Osteoblast (primary cell): ENCODE data around the gene SLC25A20. TPM values are rescaled to one million over a fixed set of nuclear protein-coding genes. Genes with fewer than 3 reads are reported as not detected.

Source experiments
- DNase-seq: peaks from one replicate; pipeline ENCODE4 v3.0.0; 2011; ENCODE audit warnings: low spot score, mixed read lengths; ENCODE audit not compliant: insufficient read length; ENCODE audit errors: missing footprints
- H2AFZ ChIP-seq: 2 replicates; pipeline ENCODE4 v1.6.0; 2011; ENCODE audit warnings: mild to moderate bottlenecking, low read length
- H3K27ac ChIP-seq: 2 replicates; pipeline ENCODE4 v1.5.1; 2011; ENCODE audit warnings: mild to moderate bottlenecking, low read depth, low read length, moderate library complexity
- H3K27me3 ChIP-seq: 2 replicates; pipeline ENCODE4 v1.6.0; 2012; ENCODE audit warnings: mild to moderate bottlenecking, control low read depth, inconsistent platforms, low read length, moderate library complexity; ENCODE audit not compliant: insufficient read depth
- H3K36me3 ChIP-seq: 2 replicates; pipeline ENCODE4 v1.5.1; 2011; ENCODE audit warnings: mild to moderate bottlenecking, low read length, control low read depth, moderate library complexity; ENCODE audit not compliant: insufficient read depth
- H3K4me1 ChIP-seq: 2 replicates; pipeline ENCODE4 v1.5.1; 2011; ENCODE audit warnings: mild to moderate bottlenecking, low read length, control low read depth, moderate library complexity; ENCODE audit not compliant: insufficient read depth
- H3K4me2 ChIP-seq: 2 replicates; pipeline ENCODE4 v1.6.0; 2011; ENCODE audit warnings: mild to moderate bottlenecking, low read length; ENCODE audit not compliant: insufficient read depth
- H3K4me3 ChIP-seq: fragments of 200-600 bp; sonication (generic); 3 replicates; pipeline ENCODE4 v1.5.1; 2012; ENCODE audit warnings: mild to moderate bottlenecking, low read length, inconsistent platforms; ENCODE audit not compliant: insufficient read depth
- H3K79me2 ChIP-seq: 2 replicates; pipeline ENCODE4 v1.6.0; 2012; ENCODE audit warnings: mild to moderate bottlenecking, low read length, control low read depth, inconsistent platforms; ENCODE audit not compliant: insufficient read depth
- H3K9me3 ChIP-seq: 2 replicates; pipeline ENCODE4 v1.5.1; 2011; ENCODE audit warnings: low read depth, low read length, control low read depth
- H4K20me1 ChIP-seq: 2 replicates; pipeline ENCODE4 v1.6.0; 2012; ENCODE audit warnings: mild to moderate bottlenecking, low read length, control low read depth; ENCODE audit not compliant: insufficient read depth
- CTCF ChIP-seq: IDR thresholded peaks from 2 replicates; pipeline ENCODE4 v1.5.1; 2011; ENCODE audit warnings: mild to moderate bottlenecking, low read depth, low read length, moderate library complexity; ENCODE audit errors: extremely low read depth
- total RNA-seq: library from RNA; depleted of rRNA; stranded (reverse); fragments of >200 nt; gene quantifications from 2 replicates; pipeline ENCODE4 v1.2.3, GENCODE V29; 2012

Gene SLC25A20
- total RNA-seq, 1 donor, result 11.9 TPM

- no peak for TF ChIP-seq CTCF
- Histone ChIP-seq H3K4me2 (no peak overlapping the region), H2AFZ (no peak overlapping the region), H3K36me3 (peaks cover 4% of the 10 kb centered on the region), H3K27ac (no peak overlapping the region), H3K27me3 (no peaks in the 10 kb centered on the region), H3K79me2 (no peaks in the 10 kb centered on the region), H4K20me1 (no peaks in the 10 kb centered on the region), H3K4me1 (no peaks in the 10 kb centered on the region), H3K9me3 (no peaks in the 10 kb centered on the region), H3K4me3 (no peak overlapping the region)
- no peak for DNase-seq
Measured at GRCh38 chr3:48858709-48859108, 40.0 kb downstream of the SLC25A20 start.

DNA sequence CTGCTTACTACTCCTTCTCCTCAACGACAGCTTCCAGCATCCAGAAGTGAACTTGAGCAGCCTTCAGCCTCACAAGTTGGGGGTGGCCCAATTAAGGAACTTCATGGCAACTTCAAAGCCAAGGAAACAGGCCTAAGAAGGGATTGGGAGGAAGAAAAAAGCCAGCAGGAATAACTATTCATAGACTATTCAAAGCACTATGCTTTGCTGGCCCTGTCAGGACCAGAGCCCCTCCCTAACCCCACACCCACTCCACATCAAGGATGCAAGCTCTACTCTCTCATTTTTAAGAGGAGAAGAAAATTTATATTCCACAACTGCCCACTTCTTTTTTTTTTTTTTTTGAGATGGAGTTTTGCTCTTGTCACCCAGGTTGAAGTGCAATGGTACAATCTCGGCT, 41.0 kb downstream of the SLC25A20 start:
- Histone ChIP-seq H3K79me2 (no peaks in the 10 kb centered on the region), H3K27me3 (no peaks in the 10 kb centered on the region), H3K9me3 (no peaks in the 10 kb centered on the region), H3K27ac (no peak overlapping the region), H2AFZ (no peak overlapping the region), H3K4me3 (no peak overlapping the region), H3K4me2 (no peak overlapping the region), H3K36me3 (peaks cover 4% of the 10 kb centered on the region), H3K4me1 (no peaks in the 10 kb centered on the region), H4K20me1 (no peaks in the 10 kb centered on the region)
- no peak for DNase-seq
- no peak for TF ChIP-seq CTCF

- DNase-seq, result peak; percentile 3
- H3K9me3 ChIP-seq, result no peaks in the 10 kb centered on the region
- no peak for TF ChIP-seq CTCF
- H3K4me1 ChIP-seq, result no peaks in the 10 kb centered on the region
- no peak overlapping the region for H3K4me3 ChIP-seq
- H2AFZ ChIP-seq, result no peak overlapping the region
- no peaks in the 10 kb centered on the region for H3K79me2 ChIP-seq
- H3K27ac ChIP-seq, result no peak overlapping the region
- no peaks in the 10 kb centered on the region for H4K20me1 ChIP-seq
- no peaks in the 10 kb centered on the region for H3K27me3 ChIP-seq
- H3K36me3 ChIP-seq, result peaks cover 4% of the 10 kb centered on the region
- H3K4me2 ChIP-seq, result no peak overlapping the region
Measured at GRCh38 chr3:48856469-48856868, 42.2 kb downstream of the SLC25A20 start.

DNA sequence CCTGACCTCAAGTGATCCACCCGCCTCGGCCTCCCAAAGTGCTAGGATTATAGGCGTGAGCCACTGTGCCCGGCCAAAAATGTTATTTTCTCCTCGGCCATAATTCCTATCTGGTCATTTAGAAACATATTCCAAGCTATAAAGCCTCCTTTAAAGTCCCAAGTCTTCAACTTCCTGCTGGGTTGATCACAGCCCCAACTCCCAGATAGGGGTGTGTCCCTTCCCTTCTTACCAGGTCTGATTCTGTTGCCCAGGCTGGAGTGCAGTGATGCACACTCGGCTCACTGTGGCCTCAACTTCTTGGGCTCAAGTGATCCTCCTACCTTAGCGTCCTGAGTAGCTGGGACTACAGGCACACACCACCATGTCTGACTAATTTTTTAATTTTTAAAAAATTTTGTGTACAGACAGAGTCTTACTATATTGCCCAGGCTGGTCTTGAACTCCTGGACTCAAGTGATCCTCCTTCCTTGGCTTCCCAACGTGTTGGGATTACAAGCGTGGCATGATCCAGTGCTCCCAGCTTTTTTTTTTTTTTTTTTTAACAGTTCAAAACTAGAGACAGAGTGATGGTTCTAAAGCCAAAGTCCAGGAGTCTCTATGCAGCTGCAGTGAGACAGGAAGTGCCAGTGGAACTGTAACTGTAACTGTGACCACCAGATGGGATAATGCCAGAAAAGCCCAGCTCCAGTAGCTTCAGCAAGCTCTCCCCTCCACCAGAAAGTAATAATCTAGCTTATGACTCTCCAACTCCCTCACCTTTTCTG, 42.8 kb downstream of the SLC25A20 start:
- no peak for DNase-seq
- no peak overlapping the region for H2AFZ ChIP-seq
- H4K20me1 ChIP-seq, result no peaks in the 10 kb centered on the region
- TF ChIP-seq CTCF, result no peak
- no peak overlapping the region for H3K27ac ChIP-seq
- no peaks in the 10 kb centered on the region for H3K27me3 ChIP-seq
- no peaks in the 10 kb centered on the region for H3K4me1 ChIP-seq
- H3K9me3 ChIP-seq, result no peaks in the 10 kb centered on the region
- H3K4me2 ChIP-seq, result no peak overlapping the region
- no peaks in the 10 kb centered on the region for H3K79me2 ChIP-seq
- peaks cover 4% of the 10 kb centered on the region for H3K36me3 ChIP-seq
- H3K4me3 ChIP-seq, result no peak overlapping the region
